ENCODE measurements around the gene CMYA5. TPM values are rescaled to one million over a fixed set of nuclear protein-coding genes. Genes with fewer than 3 reads are reported as not detected.
"Not testable (repeated sequence)": the region's sequence is repeated elsewhere in the genome, so short reads cannot be mapped to it uniquely, and the experiment has no call there.

The CMYA5 gene
- total and polyA plus RNA-seq, 2 donors: 4.3 to 25.4 TPM

DNA sequence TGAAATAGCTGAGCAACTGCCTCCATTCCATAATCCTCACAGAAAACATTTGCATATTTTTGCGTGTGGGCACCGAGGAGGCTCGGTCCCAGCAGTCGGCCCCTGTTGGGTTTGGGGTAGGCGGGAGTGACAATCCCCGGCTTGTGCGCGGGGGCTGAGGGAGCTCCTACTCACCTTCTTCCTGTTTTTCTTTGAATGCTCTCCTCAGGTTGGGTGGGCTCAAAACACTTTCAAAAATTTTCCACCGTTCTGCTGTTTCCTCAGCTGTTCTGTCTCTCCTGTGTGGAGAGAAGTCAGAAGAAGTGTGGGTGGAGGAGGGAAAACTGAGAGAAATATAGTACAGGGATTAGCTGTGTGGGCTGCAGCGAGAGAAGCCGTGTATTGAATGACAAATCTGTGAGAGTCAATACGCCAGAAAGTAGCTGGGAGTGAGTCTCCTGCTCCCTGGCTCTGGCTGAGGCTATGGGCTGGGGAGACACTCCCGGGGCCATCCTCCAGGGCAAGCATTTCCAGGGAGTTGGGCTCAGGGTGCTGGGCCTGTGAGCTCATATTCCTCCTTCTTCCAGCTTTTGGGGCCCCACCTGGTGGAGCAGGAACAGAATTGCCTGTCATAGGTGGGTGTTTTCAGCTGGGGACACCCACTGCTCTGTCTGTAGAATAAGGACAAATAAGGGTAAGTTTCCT lies 84.7 kb downstream of the CMYA5 start:
- Histone ChIP-seq H3K4me3 (ENCODE audit: low read depth, low read length) (no peak overlapping the region), H3K27ac (ENCODE audit: low read depth) (no peak overlapping the region), H3K36me3 (ENCODE audit: insufficient read depth) (peaks cover 5% of the 10 kb centered on the region), H3K4me1 (ENCODE audit: insufficient read depth) (no peaks in the 10 kb centered on the region)
- 72% methylated on average over 13 of the region's 13 CpGs for WGBS
- DNase-seq (ENCODE audit: extremely low spot score): no peak

DNA sequence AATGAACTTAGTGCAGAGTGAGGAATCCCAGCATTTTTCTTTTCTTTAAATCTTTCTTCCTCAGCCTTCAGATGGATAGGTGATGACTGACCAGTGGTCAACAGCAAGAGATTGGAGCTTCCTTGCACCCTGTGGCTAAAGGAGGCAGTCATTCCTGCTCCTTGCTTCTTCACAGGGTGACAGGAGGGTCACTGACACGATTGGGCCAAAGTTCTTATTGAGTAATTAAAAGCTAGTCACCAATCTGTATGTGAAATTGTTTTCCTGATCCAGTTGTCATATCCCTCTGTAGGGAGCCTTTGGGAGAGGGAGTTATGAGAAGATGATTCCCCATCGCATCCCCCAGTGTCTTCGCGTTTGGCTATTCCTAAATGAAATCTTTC lies 85.2 kb downstream of the CMYA5 start:
- no peaks in the 10 kb centered on the region for H3K4me1 ChIP-seq (ENCODE audit: insufficient read depth)
- H3K36me3 ChIP-seq (ENCODE audit: insufficient read depth): peaks cover 2% of the 10 kb centered on the region
- no peak overlapping the region for H3K4me3 ChIP-seq (ENCODE audit: low read depth, low read length)
- no peak overlapping the region for H3K27ac ChIP-seq (ENCODE audit: low read depth)
- no peak for DNase-seq (ENCODE audit: extremely low spot score)
- WGBS: 86% methylated on average over 4 of the region's 4 CpGs

DNA sequence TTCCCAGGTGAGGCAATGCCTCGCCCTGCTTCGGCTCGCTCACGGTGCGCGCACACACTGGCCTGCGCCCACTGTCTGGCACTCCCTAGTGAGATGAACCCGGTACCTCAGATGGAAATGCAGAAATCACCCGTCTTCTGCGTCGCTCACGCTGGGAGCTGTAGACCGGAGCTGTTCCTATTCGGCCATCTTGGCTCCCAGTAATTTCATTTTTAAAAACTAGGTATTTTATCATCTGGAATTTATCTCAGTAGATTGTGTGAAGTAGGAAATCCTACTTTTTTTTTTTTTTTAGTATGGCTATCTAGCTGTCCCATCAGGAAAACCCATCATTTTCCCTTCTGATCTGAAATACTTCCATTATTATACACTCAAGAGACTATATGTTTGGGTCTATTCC lies 95.1 kb downstream of the CMYA5 start:
- not testable (repeated sequence) for H3K36me3 ChIP-seq (ENCODE audit: insufficient read depth); H3K4me1 ChIP-seq (ENCODE audit: insufficient read depth); H3K27ac ChIP-seq (ENCODE audit: low read depth); DNase-seq (ENCODE audit: extremely low spot score); H3K4me3 ChIP-seq (ENCODE audit: low read depth, low read length)
- WGBS: 79% methylated on average over 14 of the region's 14 CpGs

DNA sequence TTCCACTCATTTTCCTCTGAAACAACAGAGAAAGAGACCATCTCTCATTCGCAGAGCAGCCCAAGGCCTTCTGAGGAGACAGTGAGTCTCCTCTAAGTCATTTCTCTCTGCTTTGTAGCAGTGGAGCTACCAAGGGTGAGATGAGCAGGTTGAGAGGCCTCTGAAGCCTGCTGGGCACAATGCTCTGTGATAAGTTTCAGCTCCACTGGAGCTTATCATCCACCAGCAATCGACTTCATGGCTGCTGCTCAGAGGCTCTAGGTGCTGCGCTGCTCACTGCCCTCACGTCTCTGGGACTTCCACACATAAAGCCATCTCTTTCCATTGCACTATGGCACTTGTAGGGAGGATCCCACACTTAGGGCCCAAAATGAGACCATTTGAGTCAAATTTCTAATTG lies 96.3 kb downstream of the CMYA5 start:
- no peak overlapping the region for H3K27ac ChIP-seq (ENCODE audit: low read depth)
- H3K4me1 ChIP-seq (ENCODE audit: insufficient read depth): no peaks in the 10 kb centered on the region
- peaks cover 2% of the 10 kb centered on the region for H3K36me3 ChIP-seq (ENCODE audit: insufficient read depth)
- no peak for DNase-seq (ENCODE audit: extremely low spot score)
- WGBS: 92% methylated on average over 4 of the region's 4 CpGs
- no peak overlapping the region for H3K4me3 ChIP-seq (ENCODE audit: low read depth, low read length)

DNA sequence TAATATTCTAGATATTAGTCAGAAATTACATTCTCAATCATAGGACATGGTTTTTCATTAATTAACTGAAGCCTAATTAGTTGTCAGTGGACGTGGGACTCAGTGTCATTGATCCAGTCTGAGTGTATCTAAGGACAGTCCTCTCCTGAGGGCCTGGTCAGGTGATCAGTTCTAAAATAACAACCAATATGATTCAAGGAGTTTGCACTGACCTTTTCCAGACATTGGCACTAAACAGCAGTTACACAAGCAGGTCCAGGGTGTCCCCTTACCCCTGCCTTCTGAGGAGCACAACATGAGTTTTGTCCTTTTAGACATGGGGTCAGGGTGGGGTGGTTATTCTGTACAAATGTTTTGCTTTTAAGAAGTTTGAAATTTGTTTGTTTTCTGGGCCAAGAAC lies 97.8 kb downstream of the CMYA5 start:
- no peak overlapping the region for H3K4me3 ChIP-seq (ENCODE audit: low read depth, low read length)
- no peaks in the 10 kb centered on the region for H3K4me1 ChIP-seq (ENCODE audit: insufficient read depth)
- H3K27ac ChIP-seq (ENCODE audit: low read depth): no peak overlapping the region
- peaks cover 2% of the 10 kb centered on the region for H3K36me3 ChIP-seq (ENCODE audit: insufficient read depth)
- no peak for DNase-seq (ENCODE audit: extremely low spot score)
- WGBS: 83% methylated on average over 1 of the region's 1 CpG

DNA sequence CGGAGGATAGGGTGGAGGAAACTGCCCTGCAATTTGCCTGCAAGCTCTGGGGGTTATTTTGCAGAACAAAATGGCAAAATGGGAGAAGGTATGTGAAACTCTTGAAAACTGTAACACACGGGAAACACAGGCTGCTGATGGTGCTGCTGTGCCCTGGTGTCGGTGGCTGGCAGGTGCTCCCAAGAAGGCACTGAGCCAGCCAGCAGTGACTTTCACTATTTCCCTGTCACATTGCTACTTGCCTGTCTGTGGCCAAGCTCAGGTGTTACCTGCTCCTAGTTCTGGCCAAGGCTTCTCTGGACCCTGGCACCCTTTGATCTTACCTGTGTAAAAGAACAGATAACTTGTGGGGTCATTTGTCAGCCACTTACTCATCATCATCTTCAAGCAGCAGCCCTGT lies 102.2 kb downstream of the CMYA5 start:
- Histone ChIP-seq H3K27ac (ENCODE audit: low read depth) (no peak overlapping the region), H3K4me3 (ENCODE audit: low read depth, low read length) (no peak overlapping the region), H3K4me1 (ENCODE audit: insufficient read depth) (no peaks in the 10 kb centered on the region), H3K36me3 (ENCODE audit: insufficient read depth) (no peaks in the 10 kb centered on the region)
- no peak for DNase-seq (ENCODE audit: extremely low spot score)
- 87% methylated on average over 3 of the region's 3 CpGs for WGBS

DNA sequence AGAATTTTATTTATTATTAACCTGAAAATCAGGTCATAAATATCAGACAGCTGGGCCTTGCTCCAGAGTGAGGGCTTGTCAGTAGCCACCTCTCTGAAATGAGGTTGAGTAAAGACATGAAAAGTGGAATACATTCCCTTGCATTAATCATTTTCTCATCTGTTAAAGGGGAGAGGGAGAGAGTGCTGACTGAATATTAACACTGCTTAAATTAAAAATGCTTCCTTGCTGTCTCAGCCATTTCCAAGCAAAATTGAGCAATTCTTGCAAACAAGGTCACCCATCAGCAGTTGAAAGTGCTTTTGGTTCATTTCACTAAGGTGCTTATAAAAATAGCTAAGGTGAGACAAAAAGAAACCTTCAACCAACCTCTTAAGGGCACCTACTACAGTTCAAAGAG lies 102.8 kb downstream of the CMYA5 start:
- H3K4me1 ChIP-seq (ENCODE audit: insufficient read depth): no peaks in the 10 kb centered on the region
- H3K4me3 ChIP-seq (ENCODE audit: low read depth, low read length): no peak overlapping the region
- no peak for DNase-seq (ENCODE audit: extremely low spot score)
- no peak overlapping the region for H3K27ac ChIP-seq (ENCODE audit: low read depth)
- H3K36me3 ChIP-seq (ENCODE audit: insufficient read depth): no peaks in the 10 kb centered on the region

DNA sequence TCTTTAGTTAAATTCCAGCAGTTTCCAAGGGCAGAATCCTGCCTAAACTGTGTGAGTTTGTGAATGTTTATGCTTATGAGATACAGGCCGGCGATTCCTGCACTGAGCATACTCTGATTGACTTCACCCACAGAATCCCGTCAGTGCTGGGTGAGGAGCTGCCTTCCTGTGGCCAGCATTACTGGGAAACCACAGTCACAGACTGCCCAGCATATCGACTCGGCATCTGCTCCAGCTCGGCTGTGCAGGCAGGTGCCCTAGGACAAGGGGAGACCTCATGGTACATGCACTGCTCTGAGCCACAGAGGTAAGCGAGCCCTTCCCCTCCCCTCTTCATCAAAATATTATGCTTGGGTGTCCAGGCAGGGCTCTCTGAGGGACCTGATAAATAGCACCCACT lies 103.7 kb downstream of the CMYA5 start:
- 77% methylated on average over 7 of the region's 7 CpGs for WGBS
- H3K4me3 ChIP-seq (ENCODE audit: low read depth, low read length): no peak overlapping the region
- no peaks in the 10 kb centered on the region for H3K36me3 ChIP-seq (ENCODE audit: insufficient read depth)
- no peaks in the 10 kb centered on the region for H3K4me1 ChIP-seq (ENCODE audit: insufficient read depth)
- H3K27ac ChIP-seq (ENCODE audit: low read depth): no peak overlapping the region
- no peak for DNase-seq (ENCODE audit: extremely low spot score)

DNA sequence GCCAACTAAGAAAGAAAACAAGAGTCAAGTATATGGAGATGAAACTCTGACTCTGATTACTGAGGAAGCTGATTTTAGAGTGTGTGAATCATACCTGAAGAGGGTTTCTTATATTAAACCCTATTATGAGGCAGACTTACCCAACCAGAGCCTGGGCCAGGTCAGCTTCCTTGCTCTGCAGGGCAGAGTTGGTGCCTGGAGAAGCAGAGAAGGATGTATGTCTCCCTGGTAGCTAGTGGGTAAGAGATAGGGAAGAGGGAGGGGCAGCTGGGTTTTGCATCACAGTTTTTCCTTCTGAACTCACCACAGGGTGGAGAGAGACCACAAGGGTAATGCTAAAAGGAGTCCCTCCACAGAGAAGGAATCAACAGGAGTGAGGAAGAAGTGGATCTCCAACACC lies 104.1 kb downstream of the CMYA5 start:
- DNase-seq (ENCODE audit: extremely low spot score): no peak
- Histone ChIP-seq H3K36me3 (ENCODE audit: insufficient read depth) (no peaks in the 10 kb centered on the region), H3K4me3 (ENCODE audit: low read depth, low read length) (no peak overlapping the region), H3K27ac (ENCODE audit: low read depth) (no peak overlapping the region), H3K4me1 (ENCODE audit: insufficient read depth) (no peaks in the 10 kb centered on the region)

DNA sequence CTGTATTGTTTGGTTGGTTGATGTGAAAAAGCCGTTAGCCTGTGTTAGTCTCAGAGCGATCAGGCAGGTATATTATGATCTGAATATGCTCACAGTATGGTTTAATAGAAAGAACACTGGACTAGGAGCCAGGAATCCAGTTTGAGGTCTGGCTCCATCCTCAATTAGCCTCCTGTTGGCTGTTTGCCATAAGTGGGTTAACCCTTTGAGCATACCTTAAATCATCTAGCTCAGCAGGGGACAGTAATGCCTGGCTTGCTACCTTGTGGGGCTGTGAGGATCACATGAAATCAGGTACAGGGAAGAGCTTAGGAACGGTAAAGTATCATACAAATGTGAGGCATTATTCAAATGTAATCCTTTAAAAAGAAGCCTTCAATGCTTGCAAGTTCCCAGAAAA lies 104.7 kb downstream of the CMYA5 start:
- 90% methylated on average over 3 of the region's 3 CpGs for WGBS
- no peak overlapping the region for H3K27ac ChIP-seq (ENCODE audit: low read depth)
- H3K36me3 ChIP-seq (ENCODE audit: insufficient read depth): no peaks in the 10 kb centered on the region
- no peaks in the 10 kb centered on the region for H3K4me1 ChIP-seq (ENCODE audit: insufficient read depth)
- H3K4me3 ChIP-seq (ENCODE audit: low read depth, low read length): no peak overlapping the region
- no peak for DNase-seq (ENCODE audit: extremely low spot score)

DNA sequence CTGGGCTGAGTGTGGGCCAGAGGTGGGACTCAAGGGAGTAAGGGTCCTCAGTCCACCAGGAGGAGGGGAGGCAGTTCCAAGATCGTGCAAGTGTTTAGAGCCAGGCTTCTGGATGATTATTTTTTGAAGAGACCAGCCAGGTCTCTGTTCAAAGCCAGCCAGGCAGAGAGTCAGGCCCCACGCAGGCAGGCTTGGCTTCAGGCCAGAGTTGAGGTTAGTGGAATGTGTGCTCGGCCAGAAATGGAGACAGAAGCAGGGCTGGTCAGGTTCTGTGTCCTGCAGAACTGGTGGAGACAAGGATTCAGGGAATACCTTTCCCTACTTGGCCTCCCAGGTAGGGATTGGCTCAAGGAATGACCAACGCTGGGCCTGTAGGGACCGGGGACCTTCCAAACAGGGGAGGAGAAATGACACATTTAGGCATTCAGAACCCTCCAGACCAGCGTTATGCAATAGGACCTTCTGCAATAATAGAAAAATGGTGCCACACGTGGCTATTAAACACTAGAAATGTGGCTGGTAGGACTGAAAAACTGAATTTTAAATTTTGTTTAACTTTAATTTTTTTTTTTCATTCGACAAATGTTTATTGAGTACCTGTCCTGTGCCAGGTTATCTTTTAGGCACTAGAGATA lies 106.2 kb downstream of the CMYA5 start:
- no peaks in the 10 kb centered on the region for H3K4me1 ChIP-seq (ENCODE audit: insufficient read depth)
- WGBS: 68% methylated on average over 8 of the region's 8 CpGs
- no peak for DNase-seq (ENCODE audit: extremely low spot score)
- no peak overlapping the region for H3K27ac ChIP-seq (ENCODE audit: low read depth)
- H3K4me3 ChIP-seq (ENCODE audit: low read depth, low read length): no peak overlapping the region
- H3K36me3 ChIP-seq (ENCODE audit: insufficient read depth): no peaks in the 10 kb centered on the region

DNA sequence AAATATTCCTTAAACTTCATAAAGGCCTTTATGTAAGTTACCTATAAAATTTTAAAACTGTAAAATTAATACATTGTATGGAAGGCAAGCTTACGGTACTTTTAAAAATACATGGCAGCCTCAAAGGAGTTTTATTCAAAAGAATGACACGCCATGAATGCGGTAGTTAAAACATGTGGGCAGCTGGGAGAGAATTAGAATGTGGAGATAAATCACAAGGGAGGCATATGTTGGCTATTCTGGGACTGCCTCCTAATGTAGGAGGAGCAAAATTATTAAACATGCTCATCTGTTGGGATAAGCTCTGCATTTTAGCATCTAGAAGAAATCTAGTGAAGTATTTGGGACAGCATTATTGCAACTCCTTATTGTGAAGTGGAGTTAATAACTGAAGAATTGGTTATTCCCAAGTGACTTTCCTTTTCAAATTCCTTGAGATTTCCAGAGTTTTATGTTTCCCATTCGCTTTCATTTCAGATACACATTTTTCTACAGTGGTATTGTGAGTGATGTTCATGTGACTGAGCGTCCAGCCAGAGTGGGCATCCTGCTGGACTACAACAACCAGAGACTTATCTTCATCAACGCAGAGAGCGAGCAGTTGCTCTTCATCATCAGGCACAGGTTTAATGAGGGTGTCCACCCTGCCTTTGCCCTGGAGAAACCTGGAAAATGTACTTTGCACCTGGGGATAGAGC lies 109.4 kb downstream of the CMYA5 start:
- H3K27ac ChIP-seq (ENCODE audit: low read depth): no peak overlapping the region
- no peak for DNase-seq (ENCODE audit: extremely low spot score)
- WGBS: 94% methylated on average over 7 of the region's 7 CpGs
- H3K4me1 ChIP-seq (ENCODE audit: insufficient read depth): no peaks in the 10 kb centered on the region
- no peak overlapping the region for H3K4me3 ChIP-seq (ENCODE audit: low read depth, low read length)
- H3K36me3 ChIP-seq (ENCODE audit: insufficient read depth): no peaks in the 10 kb centered on the region

DNA sequence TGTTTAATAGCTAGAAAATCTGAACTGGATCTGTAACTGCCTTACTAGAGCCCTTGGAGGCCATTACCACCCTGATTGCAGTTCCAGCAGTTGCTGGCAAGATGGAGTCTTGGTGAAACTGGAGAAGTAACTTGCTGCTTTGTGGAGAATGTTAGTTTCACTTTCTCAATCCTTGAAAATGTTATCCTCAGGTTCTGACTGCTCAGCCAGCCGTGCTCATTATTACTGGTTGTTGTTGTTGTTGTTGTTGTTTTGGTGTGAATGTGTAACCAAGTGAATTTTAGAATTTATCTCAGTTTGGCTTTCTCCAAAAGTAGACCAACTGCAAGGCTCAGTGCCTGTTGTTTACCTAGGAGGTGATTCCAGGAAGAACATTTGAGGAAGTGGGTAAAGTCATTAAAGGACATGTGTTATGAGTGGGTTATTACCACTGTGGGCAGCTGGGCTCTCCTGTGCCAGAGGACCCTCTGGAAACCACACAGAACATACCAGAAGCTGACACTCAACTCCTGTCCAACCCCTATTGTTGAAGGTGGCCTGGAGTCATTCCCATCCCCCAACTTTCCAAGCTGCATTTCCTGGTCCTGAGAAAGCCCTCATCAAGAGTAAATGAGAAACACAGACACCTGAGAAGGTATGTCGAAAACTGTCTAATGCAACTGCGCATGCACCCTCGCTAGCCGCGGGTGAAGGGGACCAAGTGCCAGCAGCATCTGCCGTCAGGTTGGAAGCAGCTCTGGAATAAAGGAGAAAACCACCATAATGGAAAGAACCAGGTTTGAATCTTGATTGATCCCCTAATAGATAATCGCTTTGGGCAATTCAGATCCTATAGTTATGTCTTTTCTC lies 111.6 kb downstream of the CMYA5 start:
- Histone ChIP-seq H3K27ac (ENCODE audit: low read depth) (no peak overlapping the region), H3K4me1 (ENCODE audit: insufficient read depth) (no peaks in the 10 kb centered on the region), H3K36me3 (ENCODE audit: insufficient read depth) (no peaks in the 10 kb centered on the region), H3K4me3 (ENCODE audit: low read depth, low read length) (no peak overlapping the region)
- 97% methylated on average over 8 of the region's 8 CpGs for WGBS
- DNase-seq (ENCODE audit: extremely low spot score): no peak

DNA sequence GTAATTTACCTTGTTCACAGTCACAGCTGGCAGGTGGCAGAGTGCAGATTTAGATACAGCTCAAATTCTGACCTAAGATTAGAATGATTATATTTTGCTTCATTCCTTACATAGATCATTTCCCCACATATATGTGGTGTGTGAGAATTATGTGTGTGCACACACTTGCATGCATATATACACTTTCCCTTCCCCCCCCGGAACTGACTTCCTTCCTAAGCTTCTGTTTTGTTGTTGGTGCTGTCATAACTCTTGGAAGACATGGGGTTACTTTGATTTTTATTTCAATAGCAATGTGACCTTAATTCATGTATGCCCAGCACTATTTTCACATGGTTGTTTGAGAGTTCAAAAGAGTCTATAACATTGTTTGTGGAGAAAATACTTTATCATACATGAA lies 112.8 kb downstream of the CMYA5 start:
- H3K27ac ChIP-seq (ENCODE audit: low read depth): no peak overlapping the region
- no peaks in the 10 kb centered on the region for H3K36me3 ChIP-seq (ENCODE audit: insufficient read depth)
- H3K4me3 ChIP-seq (ENCODE audit: low read depth, low read length): no peak overlapping the region
- DNase-seq (ENCODE audit: extremely low spot score): no peak
- no peaks in the 10 kb centered on the region for H3K4me1 ChIP-seq (ENCODE audit: insufficient read depth)
- WGBS: 79% methylated on average over 1 of the region's 1 CpG

All from urinary bladder (tissue), 4 donors.